Measurements from ENCODE around the gene RNASE8.

Gene RNASE8

GRCh38 chr14:21077672-21078071 is 20.1 kb downstream of the RNASE8 start:
- Histone ChIP-seq H3K9me3 (ENCODE audit: insufficient read depth, low read length) (no peaks in the 10 kb centered on the region), H3K4me3 (ENCODE audit: low read length) (no peak overlapping the region), H3K36me3 (replicated peaks; ENCODE audit: low read depth, low read length) (peaks cover 19% of the 10 kb centered on the region), H4K20me1 (ENCODE audit: insufficient read depth, low read length) (no peaks in the 10 kb centered on the region), H3K27ac (ENCODE audit: low read length) (no peak overlapping the region), H3K79me2 (ENCODE audit: low read length) (no peaks in the 10 kb centered on the region), H3K9ac (ENCODE audit: low read length) (no peak overlapping the region), H2AFZ (ENCODE audit: low read depth, low read length) (no peak overlapping the region), H3K27me3 (ENCODE audit: low read depth, low read length) (no peaks in the 10 kb centered on the region), H3K4me1 (ENCODE audit: low read length) (peaks cover 9% of the 10 kb centered on the region), H3K4me2 (ENCODE audit: low read length) (0 out of 2 replicates have a peak overlapping the region, but pooled peaks have one; percentile 20)
- TF ChIP-seq CTCF (IDR thresholded peaks at IDR 0.05; ENCODE audit: low read depth, low read length) (no peak), EZH2phosphoT487 (IDR thresholded peaks at IDR 0.05; ENCODE audit: low read depth) (no peak)

GRCh38 chr14:21078287-21078686 is 20.7 kb downstream of the RNASE8 start:
- Histone ChIP-seq H3K4me3 (ENCODE audit: low read length) (no peak overlapping the region), H3K4me2 (ENCODE audit: low read length) (no peak overlapping the region), H3K9ac (ENCODE audit: low read length) (no peak overlapping the region), H4K20me1 (ENCODE audit: insufficient read depth, low read length) (no peaks in the 10 kb centered on the region), H3K4me1 (ENCODE audit: low read length) (peaks cover 8% of the 10 kb centered on the region), H3K27me3 (ENCODE audit: low read depth, low read length) (no peaks in the 10 kb centered on the region), H2AFZ (ENCODE audit: low read depth, low read length) (no peak overlapping the region), H3K79me2 (ENCODE audit: low read length) (no peaks in the 10 kb centered on the region), H3K36me3 (replicated peaks; ENCODE audit: low read depth, low read length) (peaks cover 22% of the 10 kb centered on the region), H3K27ac (ENCODE audit: low read length) (no peak overlapping the region), H3K9me3 (ENCODE audit: insufficient read depth, low read length) (no peaks in the 10 kb centered on the region)
- TF ChIP-seq EZH2phosphoT487 (IDR thresholded peaks at IDR 0.05; ENCODE audit: low read depth) (no peak), CTCF (IDR thresholded peaks at IDR 0.05; ENCODE audit: low read depth, low read length) (no peak)

GRCh38 chr14:21078726-21079125 is 21.1 kb downstream of the RNASE8 start:
- Histone ChIP-seq H2AFZ (ENCODE audit: low read depth, low read length) (no peak overlapping the region), H4K20me1 (ENCODE audit: insufficient read depth, low read length) (no peaks in the 10 kb centered on the region), H3K27me3 (ENCODE audit: low read depth, low read length) (no peaks in the 10 kb centered on the region), H3K9ac (ENCODE audit: low read length) (no peak overlapping the region), H3K4me2 (ENCODE audit: low read length) (no peak overlapping the region), H3K36me3 (replicated peaks; ENCODE audit: low read depth, low read length) (peaks cover 22% of the 10 kb centered on the region), H3K27ac (ENCODE audit: low read length) (no peak overlapping the region), H3K79me2 (ENCODE audit: low read length) (no peaks in the 10 kb centered on the region), H3K9me3 (ENCODE audit: insufficient read depth, low read length) (no peaks in the 10 kb centered on the region), H3K4me1 (ENCODE audit: low read length) (peaks cover 8% of the 10 kb centered on the region), H3K4me3 (ENCODE audit: low read length) (no peak overlapping the region)
- TF ChIP-seq EZH2phosphoT487 (IDR thresholded peaks at IDR 0.05; ENCODE audit: low read depth) = no peak
- no peak for TF ChIP-seq CTCF (IDR thresholded peaks at IDR 0.05; ENCODE audit: low read depth, low read length)

GRCh38 chr14:21081521-21082142 is 24.0 kb downstream of the RNASE8 start:
- Histone ChIP-seq H2AFZ (ENCODE audit: low read depth, low read length) (no peak overlapping the region), H4K20me1 (ENCODE audit: insufficient read depth, low read length) (no peaks in the 10 kb centered on the region), H3K79me2 (ENCODE audit: low read length) (no peaks in the 10 kb centered on the region), H3K36me3 (replicated peaks; ENCODE audit: low read depth, low read length) (peaks cover 29% of the 10 kb centered on the region), H3K4me2 (ENCODE audit: low read length) (no peak overlapping the region), H3K27ac (ENCODE audit: low read length) (no peak overlapping the region), H3K9me3 (ENCODE audit: insufficient read depth, low read length) (no peaks in the 10 kb centered on the region), H3K4me3 (ENCODE audit: low read length) (no peak overlapping the region), H3K27me3 (ENCODE audit: low read depth, low read length) (no peaks in the 10 kb centered on the region), H3K9ac (ENCODE audit: low read length) (no peak overlapping the region), H3K4me1 (ENCODE audit: low read length) (peaks cover 8% of the 10 kb centered on the region)
- TF ChIP-seq CTCF (IDR thresholded peaks at IDR 0.05; ENCODE audit: low read depth, low read length) (no peak), EZH2phosphoT487 (IDR thresholded peaks at IDR 0.05; ENCODE audit: low read depth) (no peak)

Data from OCI-LY3 (cell line).